Activated CD4-positive, alpha-beta T cell treated with anti-CD3 and anti-CD28 coated beads, Interleukin-2, amount 50 U/mL, for 16 hours (primary cell): ENCODE data around the gene MPZL1.
A peak's percentile ranks its signal among the peaks of the same experiment; 100 is the strongest.
"Not testable (repeated sequence)": the region's sequence is repeated elsewhere in the genome, so short reads cannot be mapped to it uniquely, and the experiment has no call there.

Experiments
- DNase-seq: peaks from one replicate; pipeline ENCODE4 v3.0.0-alpha.2; 2020

Gene MPZL1

GRCh38 chr1:167819849-167820683 lies 98.3 kb downstream of the MPZL1 start:
- peak; percentile 22 for DNase-seq

GRCh38 chr1:167820684-167821355 lies 99.0 kb downstream of the MPZL1 start:
- no peak for DNase-seq

- DNase-seq, result no peak
These were observed 99.5 kb downstream of the MPZL1 start for GRCh38 chr1:167821356-167821685.

DNA sequence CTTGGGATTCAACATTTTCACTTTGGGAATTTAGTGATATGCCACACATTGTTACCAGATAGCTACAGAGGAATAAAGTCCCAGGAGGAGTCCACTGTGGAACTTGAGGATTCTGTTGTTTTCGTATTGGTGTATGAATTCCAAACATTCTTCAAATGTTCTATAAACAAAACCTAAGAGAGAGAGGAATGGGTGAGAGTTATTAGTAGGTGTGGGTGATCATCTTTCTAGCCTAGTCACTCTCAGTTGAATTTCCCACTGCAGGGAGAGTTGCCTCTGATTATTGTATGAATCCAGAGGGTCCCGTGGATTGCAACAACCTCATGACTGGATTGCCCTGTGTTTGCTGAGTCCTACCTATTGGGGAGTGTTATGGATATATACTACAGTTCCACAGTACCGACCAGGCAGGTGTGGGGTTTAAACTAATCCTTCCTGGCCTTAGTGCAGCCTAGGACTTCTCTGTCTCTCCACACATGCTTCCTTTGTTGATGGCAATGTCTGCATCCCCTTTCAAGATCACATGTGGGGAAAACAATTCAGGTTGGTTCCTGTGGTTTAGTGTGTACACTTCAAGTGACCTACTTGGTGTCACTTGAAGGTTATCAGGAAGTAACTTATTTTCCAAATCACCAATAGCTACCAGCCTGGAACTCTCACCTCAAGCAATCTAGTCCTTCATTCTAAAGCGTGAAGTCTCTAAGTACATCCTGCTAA lies 100.3 kb downstream of the MPZL1 start:
- DNase-seq, result no peak

DNA sequence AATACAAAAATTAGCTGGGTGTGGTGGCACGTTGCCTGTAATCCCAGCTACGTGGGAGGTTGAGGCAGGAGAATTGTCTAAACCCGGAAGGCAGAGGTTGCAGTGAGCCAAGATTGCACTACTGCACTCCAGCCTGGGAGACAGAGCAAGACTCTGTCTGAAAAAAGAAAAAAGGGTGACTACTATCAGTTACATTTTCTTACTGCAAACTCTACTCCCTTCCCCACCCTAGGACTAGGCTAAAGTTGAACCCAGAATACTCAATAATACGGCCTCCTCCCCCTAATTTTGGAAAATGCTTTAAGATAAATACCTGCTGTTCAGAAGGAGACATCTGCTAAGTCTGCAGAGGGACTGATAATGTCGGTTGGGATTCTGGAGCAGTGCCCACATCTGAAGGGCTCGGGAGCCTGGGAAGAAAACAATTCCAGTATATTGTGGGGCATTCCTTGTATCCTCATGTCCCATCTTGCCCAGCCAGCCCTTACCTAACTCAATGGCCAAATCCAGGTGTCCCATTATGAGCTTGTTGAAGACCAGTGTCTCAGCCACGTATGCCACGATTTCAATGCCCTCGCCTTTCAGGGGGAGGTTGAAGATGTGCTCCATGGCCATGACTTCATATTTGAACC lies 102.5 kb downstream of the MPZL1 start:
- DNase-seq, result no peak

- DNase-seq, result no peak
These were observed 103.8 kb downstream of the MPZL1 start for GRCh38 chr1:167825419-167826079.

DNA sequence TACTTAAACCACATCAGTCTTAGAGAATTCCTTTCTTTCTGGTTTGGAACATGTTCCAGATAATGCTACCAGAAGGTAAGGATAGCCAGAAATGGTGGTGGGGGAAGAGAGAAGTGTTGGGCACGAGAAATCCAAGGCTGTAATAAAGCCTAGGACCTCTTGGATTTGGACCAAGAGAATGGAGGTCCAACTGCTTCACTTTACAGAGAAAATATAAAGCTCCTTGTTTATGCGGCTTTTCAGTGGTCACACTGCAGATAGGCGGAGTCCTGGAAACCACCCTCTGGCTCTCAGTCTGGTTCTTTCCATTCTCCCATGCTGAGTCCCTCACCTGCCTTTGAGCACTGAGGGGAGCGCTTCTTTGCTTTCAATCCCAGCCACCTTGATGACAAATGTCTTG lies 104.3 kb downstream of the MPZL1 start:
- DNase-seq, result no peak

DNA sequence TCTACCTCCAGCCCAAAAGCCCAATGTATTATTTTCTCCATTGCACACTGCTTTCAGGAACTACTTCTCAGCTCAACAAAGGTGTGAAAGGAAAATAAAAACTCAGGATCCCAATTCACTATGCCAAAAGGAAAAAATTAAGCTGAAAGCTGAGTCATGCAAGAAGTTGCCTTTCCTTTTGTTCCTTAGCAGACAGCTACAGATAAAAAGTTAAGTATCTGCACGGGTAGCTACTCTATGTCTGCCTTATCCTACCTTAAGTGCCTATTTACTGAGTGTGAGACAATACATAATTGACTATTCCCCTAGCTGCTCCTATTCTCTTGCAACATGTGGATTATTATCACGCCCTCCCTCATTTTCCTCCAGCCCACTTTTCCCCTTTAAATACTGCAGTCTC lies 108.1 kb downstream of the MPZL1 start:
- no peak for DNase-seq

DNA sequence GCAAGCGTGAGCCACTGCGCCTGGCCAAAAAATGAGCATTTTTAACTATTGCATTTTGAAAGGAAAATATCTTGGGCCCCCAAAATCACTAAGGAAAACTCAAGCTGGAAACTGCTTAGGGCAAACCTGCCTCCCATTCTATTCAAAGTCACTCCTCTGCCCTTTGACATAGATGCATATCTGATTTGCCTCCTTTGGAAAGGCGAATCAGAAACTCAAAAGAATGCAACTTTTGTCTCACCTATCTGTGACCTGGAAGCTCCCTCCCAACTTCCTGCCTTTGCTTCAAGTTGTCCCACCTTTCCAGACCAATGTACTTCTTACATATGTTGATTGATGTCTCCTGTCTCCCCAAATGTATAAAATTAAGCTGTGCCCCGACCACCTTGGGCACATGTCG lies 108.9 kb downstream of the MPZL1 start:
- DNase-seq, result not testable (repeated sequence)

DNA sequence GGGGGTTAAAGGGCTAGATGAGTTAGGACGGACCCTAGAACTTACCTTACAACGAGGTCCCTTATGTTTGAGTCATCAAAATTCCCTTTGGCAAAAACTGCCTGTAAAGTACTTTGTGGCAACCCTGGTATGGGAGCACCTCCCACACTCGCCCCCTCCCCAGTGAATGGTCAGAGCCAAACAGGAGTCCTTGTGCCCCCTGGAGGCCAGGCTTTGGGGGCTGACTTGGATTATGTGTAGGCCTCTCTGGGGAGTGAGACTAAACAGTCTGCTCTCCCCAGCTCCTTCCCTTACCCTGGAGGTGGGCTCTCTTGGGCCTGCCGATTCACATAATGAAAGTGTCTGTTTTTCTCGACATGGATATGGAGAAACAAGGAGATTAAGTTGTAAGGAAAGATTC lies 110.9 kb downstream of the MPZL1 start:
- DNase-seq, result no peak

GRCh38 chr1:167833904-167834303 lies 112.1 kb downstream of the MPZL1 start:
- no peak for DNase-seq

DNA sequence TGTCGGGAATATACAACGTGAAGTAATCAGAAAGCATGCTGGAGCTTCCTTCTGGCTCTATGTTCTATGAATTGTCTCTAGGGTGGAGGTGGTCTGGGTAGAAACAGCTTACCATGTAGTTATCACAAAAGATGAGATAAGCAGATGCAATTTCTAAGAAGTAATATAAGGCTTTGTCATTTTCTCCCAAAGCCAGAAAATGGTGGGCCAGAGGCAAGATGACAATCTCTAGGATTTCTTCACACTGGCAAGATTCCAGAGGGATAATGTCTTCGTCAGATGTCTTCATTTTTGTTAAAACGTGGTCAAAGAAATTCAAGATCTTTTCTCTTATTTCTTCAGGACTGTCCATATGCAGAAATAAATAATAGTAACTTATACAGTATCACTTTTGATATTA lies 114.4 kb downstream of the MPZL1 start:
- no peak for DNase-seq

DNA sequence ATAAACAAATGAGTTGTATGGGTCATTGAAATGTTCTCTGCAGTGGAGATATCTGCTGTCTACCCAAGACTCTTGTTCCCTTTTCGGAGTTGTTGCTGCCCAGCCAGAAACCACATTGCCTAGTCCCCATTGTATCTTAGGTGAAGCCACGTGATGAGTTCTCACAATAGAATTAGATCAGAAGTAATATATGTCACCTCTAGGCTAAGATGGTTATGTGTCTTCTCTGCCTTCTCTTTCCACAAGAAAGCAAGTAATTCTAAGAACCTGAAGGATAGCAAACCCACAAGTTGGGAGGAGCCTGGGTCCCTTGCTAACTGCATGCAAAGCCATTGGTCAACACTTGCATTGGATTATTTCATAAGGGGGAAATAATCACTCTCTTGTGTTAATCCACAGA lies 115.5 kb downstream of the MPZL1 start:
- DNase-seq, result no peak

- no peak for DNase-seq
These were observed 117.2 kb downstream of the MPZL1 start for GRCh38 chr1:167839009-167839408.
